PC-9 (cell line): ENCODE data around the gene PDE11A.

Source experiments
- CTCF ChIP-seq: fragments of 200-600 bp; sonication (generic); conservative IDR thresholded peaks from 2 replicates; pipeline ENCODE4 v1.6.1; 2017; ENCODE audit warnings: mixed run types, antibody characterized with exemption, mild to moderate bottlenecking, moderate library complexity
- EZH2 ChIP-seq: fragments of 200-600 bp; sonication (generic); IDR thresholded peaks from 2 replicates; pipeline ENCODE4 v1.8.0; 2017; ENCODE audit warnings: antibody characterized with exemption, low read depth

- TF ChIP-seq CTCF (no peak), EZH2 (no peak)
Observed at GRCh38 chr2:177683661-177684069, 388.9 kb downstream of the PDE11A start.
